K562 (cell line): ENCODE results near the gene ADPRM. TPM values are rescaled to one million over a fixed set of nuclear protein-coding genes. Genes with fewer than 3 reads are reported as not detected.

ENCODE experiments used
- ATAC-seq: fragments of 200-7000 bp; cut with Tn5 transposase; 3 replicates; pipeline ENCODE4 v1.9.1; 2020; ENCODE audit warnings: moderate library complexity
- BruUV-seq: library from RNA; stranded (reverse); fragments of 400-500 nt; replicated peaks from 2 replicates; lab custom pipeline; 2021; lab: Mats Ljungman, UMichigan
- CTCF ChIA-PET: fragments of 300-600 bp; formaldehyde crosslinking; extraction: SDS; loops from one replicate; lab custom pipeline; 2021; ENCODE audit warnings: low intra/inter-chr PET ratio; lab: Yijun Ruan, JAX
- POLR2A ChIA-PET: fragments of 300-600, 350-650 bp; sonication (Branson Sonifier 250); formaldehyde crosslinking; extraction: SDS; loops from one replicate; lab custom pipeline; 2021; ENCODE audit warnings: antibody characterized with exemption, inconsistent platforms; lab: Yijun Ruan, JAX
- DNase-seq, 4 experiments: peaks; one replicate each; pipeline versions ENCODE4 v3.0.0 to v3.0.0-alpha.2; 2011 to 2018; ENCODE audit warnings: low spot score in 3 of 4, mixed read lengths in 3 of 4; ENCODE audit errors: extremely low read depth in 1 of 4
- FAIRE-seq: peaks from 2 replicates; lab custom pipeline; 2011; peaks lifted over from hg19 to GRCh38; lab: Jason Lieb, UNC
- H2AFZ ChIP-seq: 2 replicates; pipeline ENCODE4 v1.6.0; 2011; ENCODE audit warnings: low read depth, low read length, control low read depth, inconsistent platforms
- H3K27ac ChIP-seq: fragments of 200-600 bp; 3 replicates; pipeline ENCODE4 v1.8.0; 2011; ENCODE audit warnings: low read depth, mild to moderate bottlenecking, control low read depth, inconsistent platforms, low read length, moderate library complexity, mixed read lengths; ENCODE audit errors: extremely low read depth
- H3K27me3 ChIP-seq, 2 experiments: fragments of 300-600 bp in 1 of 2; 2 replicates in 1 of 2; 3 replicates in 1 of 2; pipeline versions ENCODE4 v1.6.0 to v1.8.0; 2011; ENCODE audit warnings: inconsistent platforms in 2 of 2, low read length in 2 of 2, mild to moderate bottlenecking in 1 of 2, mixed read lengths in 1 of 2, moderate library complexity in 1 of 2; ENCODE audit not compliant: control insufficient read depth in 2 of 2, insufficient read depth in 2 of 2
- H3K36me3 ChIP-seq: fragments of 300-600 bp; 3 replicates; pipeline ENCODE4 v1.8.0; 2011; ENCODE audit warnings: mild to moderate bottlenecking, low read length, inconsistent platforms; ENCODE audit not compliant: control insufficient read depth, insufficient read depth
- H3K4me1 ChIP-seq, 2 experiments: fragments of 200-600 bp in 1 of 2; replicated peaks in 1 of 2; 2 replicates in 1 of 2; 3 replicates in 1 of 2; pipeline versions ENCODE4 v1.5.1 to v1.8.0; 2011; ENCODE audit warnings: inconsistent platforms in 2 of 2, low read length in 2 of 2, mild to moderate bottlenecking in 1 of 2, mixed read lengths in 1 of 2, moderate library complexity in 1 of 2; ENCODE audit not compliant: control insufficient read depth in 2 of 2, insufficient read depth in 2 of 2
- H3K4me2 ChIP-seq: 2 replicates; pipeline ENCODE4 v1.6.1; 2011; ENCODE audit warnings: low read length, control low read depth, inconsistent platforms, mixed read lengths; ENCODE audit not compliant: insufficient read depth
- H3K4me3 ChIP-seq: fragments of 200-600 bp; sonication (generic), shearing (Covaris generic); 2 replicates; pipeline ENCODE4 v1.5.1; 2016; ENCODE audit warnings: control low read depth, inconsistent platforms
- H3K79me2 ChIP-seq: fragments of 200-600 bp; 3 replicates; pipeline ENCODE4 v1.8.0; 2011; ENCODE audit warnings: low read length, inconsistent platforms; ENCODE audit not compliant: control insufficient read depth, insufficient read depth
- H3K9ac ChIP-seq, 2 experiments: 2 replicates each; pipeline versions ENCODE4 v1.6.0 to v1.6.1; 2011; ENCODE audit warnings: low read depth in 2 of 2, low read length in 2 of 2, control low read depth in 1 of 2, inconsistent platforms in 1 of 2, mild to moderate bottlenecking in 1 of 2, mixed read lengths in 1 of 2; ENCODE audit not compliant: insufficient read depth in 1 of 2
- H3K9me1 ChIP-seq: one replicate; pipeline ENCODE4 v1.6.0; 2011; ENCODE audit warnings: inconsistent platforms, mild to moderate bottlenecking, low read length, moderate library complexity; ENCODE audit not compliant: control insufficient read depth, insufficient read depth
- H3K9me3 ChIP-seq: replicated peaks from 2 replicates; pipeline ENCODE4 v1.5.1; 2011; ENCODE audit warnings: low read depth, low read length, inconsistent platforms; ENCODE audit not compliant: control insufficient read depth, insufficient read depth
- H4K20me1 ChIP-seq: replicated peaks from 2 replicates; pipeline ENCODE4 v1.6.1; 2011; ENCODE audit warnings: low read length, inconsistent platforms, mixed read lengths; ENCODE audit not compliant: control insufficient read depth, insufficient read depth
- HDAC1 ChIP-seq, 2 experiments: fragments of 450-650 bp; IDR thresholded peaks; 2 replicates each; pipeline ENCODE4 v1.6.1; 2016 to 2017; ENCODE audit warnings: inconsistent platforms in 1 of 2, mild to moderate bottlenecking in 1 of 2, moderate library complexity in 1 of 2
- HDAC2 ChIP-seq: fragments of 450-650 bp; IDR thresholded peaks from 2 replicates; pipeline ENCODE4 v1.6.1; 2016; ENCODE audit warnings: mild to moderate bottlenecking
- KLF16 ChIP-seq: IDR thresholded peaks from 2 replicates; pipeline ENCODE4 v1.6.1; 2016; ENCODE audit warnings: antibody characterized with exemption
- POLR3G ChIP-seq: IDR thresholded peaks from 2 replicates; pipeline ENCODE4 v1.6.1; 2011; ENCODE audit not compliant: insufficient read length, insufficient replicate concordance; ENCODE audit errors: extremely low read depth
- WHSC1 ChIP-seq: IDR thresholded peaks from one replicate; pipeline ENCODE4 v1.6.1; 2012; ENCODE audit warnings: low read length, control low read depth, inconsistent platforms
- ZNF384 ChIP-seq: IDR thresholded peaks from 2 replicates; pipeline ENCODE4 v1.6.1; 2012; ENCODE audit warnings: low read depth, low read length, improper control_type of control experiment
- ZNF584 ChIP-seq: fragments of 200-800 bp; sonication (Bioruptor generic); IDR thresholded peaks from 2 replicates; pipeline ENCODE4 v1.6.1; 2016; ENCODE audit warnings: low read depth, mild to moderate bottlenecking, missing genetic modification characterization, missing compliant biosample characterization
- ZSCAN29 ChIP-seq: fragments of 450-650 bp; IDR thresholded peaks from 2 replicates; pipeline ENCODE4 v1.6.1; 2017
- WGBS: fragments of 100-300 bp; shearing (Covaris generic); methylation state at CpG from one replicate; pipeline ENCODE4 v1.1.6; 2016; ENCODE audit warnings: low coverage, mixed read lengths; ENCODE audit not compliant: insufficient coverage; ENCODE audit errors: missing lambda C conversion rate; 5-methylcytosine and 5-hydroxymethylcytosine counted together
- in situ Hi-C: fragments of 300-500 bp; cut with MboI; formaldehyde crosslinking; loops from 4 replicates; pipeline ENCODE4 v1.15.0; 2018; ENCODE audit warnings: inconsistent platforms, mixed read lengths
- intact Hi-C: fragments of 100-400 bp; cut with micrococcal nuclease; formaldehyde crosslinking; loops from 2 replicates; pipeline ENCODE4 v1.14.2; 2022
- polyA plus RNA-seq, 8 experiments: library from polyadenylated mRNA; depleted of rRNA in 4 of 8; stranded (reverse) in 5 of 8; unstranded in 3 of 8; fragments of >200 nt; fragmentation: Nextera tagmentation in 2 of 8; fragmentation: Illumina TruSeq in 1 of 8; extraction: Ambion mirVana in 2 of 8; extraction: Trizol in 1 of 8; gene quantifications; 2 replicates each; pipeline versions ENCODE4 v1.2.1 to v1.2.3, GENCODE V29; 2011 to 2014; ENCODE audit warnings: inconsistent platforms in 1 of 8, missing spikeins in 1 of 8
- total RNA-seq, 7 experiments: library from RNA; depleted of rRNA in 6 of 7; stranded (reverse); fragments of >200 nt in 6 of 7; fragmentation: Illumina TruSeq in 2 of 7; extraction: Trizol in 2 of 7; gene quantifications; 2 replicates each; pipeline versions ENCODE4 v1.2.1 to v1.2.3, GENCODE V29; 2011 to 2021; ENCODE audit warnings: low replicate concordance in 1 of 7
- TF ChIP-seq, protein P1 (sequence below): sonication (generic); formaldehyde crosslinking; IDR thresholded peaks from 2 replicates; pipeline ENCODE4 v1.8.0; 2023; ENCODE audit warnings: missing genetic modification reagents, mild to moderate bottlenecking, borderline replicate concordance
- TF ChIP-seq, protein P2 (sequence below): sonication (generic); formaldehyde crosslinking; IDR thresholded peaks from 2 replicates; pipeline ENCODE4 v1.8.0; 2022; ENCODE audit warnings: mild to moderate bottlenecking, missing genetic modification reagents
- TF ChIP-seq, protein P3 (sequence below): fragments of 450-650 bp; IDR thresholded peaks from 2 replicates; pipeline ENCODE4 v1.6.1; 2018; ENCODE audit warnings: mild to moderate bottlenecking, low read depth; ENCODE audit not compliant: partially characterized antibody

The ADPRM gene
- total and polyA plus RNA-seq, 9 of the 15 experiments (the other 6 are each of a cell fraction or from before 2014, with no cell fraction given): 4.7 to 17.6 (median 6.2) TPM

DNA sequence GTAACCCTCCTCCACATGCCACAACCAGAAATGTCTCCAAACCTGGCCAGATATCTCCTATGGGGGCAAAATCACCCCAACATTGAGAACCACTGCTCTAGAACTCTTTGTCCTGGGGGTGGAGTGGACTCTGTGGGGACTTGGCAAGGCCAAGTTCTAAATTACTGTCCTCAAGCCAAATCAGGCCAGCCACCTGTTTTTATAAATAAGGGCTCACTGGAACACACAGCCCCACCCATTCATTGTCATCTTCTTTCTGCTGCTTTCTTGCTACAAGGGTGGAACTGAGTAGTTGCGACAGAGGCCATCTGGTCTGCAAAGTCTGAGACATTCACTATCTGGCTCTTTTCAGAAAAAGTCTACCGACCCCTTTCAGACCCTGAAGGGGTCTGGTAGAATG lies 59.2 kb downstream of the ADPRM start:
- in situ Hi-C loops: no loop called here
- Histone ChIP-seq H2AFZ (no peak overlapping the region), H3K79me2 (no peaks in the 10 kb centered on the region), H3K36me3 (no peaks in the 10 kb centered on the region), H3K4me3 (no peak overlapping the region), H3K4me2 (no peak overlapping the region), H3K9me1 (no peaks in the 10 kb centered on the region), H3K27ac (no peak overlapping the region), H3K27me3 (peaks cover 3 to 22% of the 10 kb centered on the region in 2 experiments; a peak in 3 of 5 replicates), H4K20me1 (peaks cover 6% of the 10 kb centered on the region; the same call in 1 of the 2 replicates), H3K9me3 (no peaks in the 10 kb centered on the region), H3K4me1 (no peaks in the 10 kb centered on the region), H3K9ac (no peak overlapping the region)
- 0% methylated on average over 1 of the region's 2 CpGs for WGBS
- FAIRE-seq (no peak), ATAC-seq (no peak), DNase-seq (no peak)
- no peak for TF ChIP-seq ZNF584
- TF ChIP-seq HDAC1 (IDR thresholded peaks at IDR 0.05): no peak
- no peak for TF ChIP-seq HDAC2
- TF ChIP-seq WHSC1: no peak
- TF ChIP-seq KLF16: no peak
- TF ChIP-seq ZSCAN29: no peak
- TF ChIP-seq, protein P1, sequence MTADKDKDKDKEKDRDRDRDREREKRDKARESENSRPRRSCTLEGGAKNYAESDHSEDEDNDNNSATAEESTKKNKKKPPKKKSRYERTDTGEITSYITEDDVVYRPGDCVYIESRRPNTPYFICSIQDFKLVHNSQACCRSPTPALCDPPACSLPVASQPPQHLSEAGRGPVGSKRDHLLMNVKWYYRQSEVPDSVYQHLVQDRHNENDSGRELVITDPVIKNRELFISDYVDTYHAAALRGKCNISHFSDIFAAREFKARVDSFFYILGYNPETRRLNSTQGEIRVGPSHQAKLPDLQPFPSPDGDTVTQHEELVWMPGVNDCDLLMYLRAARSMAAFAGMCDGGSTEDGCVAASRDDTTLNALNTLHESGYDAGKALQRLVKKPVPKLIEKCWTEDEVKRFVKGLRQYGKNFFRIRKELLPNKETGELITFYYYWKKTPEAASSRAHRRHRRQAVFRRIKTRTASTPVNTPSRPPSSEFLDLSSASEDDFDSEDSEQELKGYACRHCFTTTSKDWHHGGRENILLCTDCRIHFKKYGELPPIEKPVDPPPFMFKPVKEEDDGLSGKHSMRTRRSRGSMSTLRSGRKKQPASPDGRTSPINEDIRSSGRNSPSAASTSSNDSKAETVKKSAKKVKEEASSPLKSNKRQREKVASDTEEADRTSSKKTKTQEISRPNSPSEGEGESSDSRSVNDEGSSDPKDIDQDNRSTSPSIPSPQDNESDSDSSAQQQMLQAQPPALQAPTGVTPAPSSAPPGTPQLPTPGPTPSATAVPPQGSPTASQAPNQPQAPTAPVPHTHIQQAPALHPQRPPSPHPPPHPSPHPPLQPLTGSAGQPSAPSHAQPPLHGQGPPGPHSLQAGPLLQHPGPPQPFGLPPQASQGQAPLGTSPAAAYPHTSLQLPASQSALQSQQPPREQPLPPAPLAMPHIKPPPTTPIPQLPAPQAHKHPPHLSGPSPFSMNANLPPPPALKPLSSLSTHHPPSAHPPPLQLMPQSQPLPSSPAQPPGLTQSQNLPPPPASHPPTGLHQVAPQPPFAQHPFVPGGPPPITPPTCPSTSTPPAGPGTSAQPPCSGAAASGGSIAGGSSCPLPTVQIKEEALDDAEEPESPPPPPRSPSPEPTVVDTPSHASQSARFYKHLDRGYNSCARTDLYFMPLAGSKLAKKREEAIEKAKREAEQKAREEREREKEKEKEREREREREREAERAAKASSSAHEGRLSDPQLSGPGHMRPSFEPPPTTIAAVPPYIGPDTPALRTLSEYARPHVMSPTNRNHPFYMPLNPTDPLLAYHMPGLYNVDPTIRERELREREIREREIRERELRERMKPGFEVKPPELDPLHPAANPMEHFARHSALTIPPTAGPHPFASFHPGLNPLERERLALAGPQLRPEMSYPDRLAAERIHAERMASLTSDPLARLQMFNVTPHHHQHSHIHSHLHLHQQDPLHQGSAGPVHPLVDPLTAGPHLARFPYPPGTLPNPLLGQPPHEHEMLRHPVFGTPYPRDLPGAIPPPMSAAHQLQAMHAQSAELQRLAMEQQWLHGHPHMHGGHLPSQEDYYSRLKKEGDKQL (CRISPR knock-in tag): no peak
- no peak for TF ChIP-seq POLR3G
- TF ChIP-seq, protein P2, sequence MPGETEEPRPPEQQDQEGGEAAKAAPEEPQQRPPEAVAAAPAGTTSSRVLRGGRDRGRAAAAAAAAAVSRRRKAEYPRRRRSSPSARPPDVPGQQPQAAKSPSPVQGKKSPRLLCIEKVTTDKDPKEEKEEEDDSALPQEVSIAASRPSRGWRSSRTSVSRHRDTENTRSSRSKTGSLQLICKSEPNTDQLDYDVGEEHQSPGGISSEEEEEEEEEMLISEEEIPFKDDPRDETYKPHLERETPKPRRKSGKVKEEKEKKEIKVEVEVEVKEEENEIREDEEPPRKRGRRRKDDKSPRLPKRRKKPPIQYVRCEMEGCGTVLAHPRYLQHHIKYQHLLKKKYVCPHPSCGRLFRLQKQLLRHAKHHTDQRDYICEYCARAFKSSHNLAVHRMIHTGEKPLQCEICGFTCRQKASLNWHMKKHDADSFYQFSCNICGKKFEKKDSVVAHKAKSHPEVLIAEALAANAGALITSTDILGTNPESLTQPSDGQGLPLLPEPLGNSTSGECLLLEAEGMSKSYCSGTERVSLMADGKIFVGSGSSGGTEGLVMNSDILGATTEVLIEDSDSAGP: no peak
- TF ChIP-seq, protein P3, sequence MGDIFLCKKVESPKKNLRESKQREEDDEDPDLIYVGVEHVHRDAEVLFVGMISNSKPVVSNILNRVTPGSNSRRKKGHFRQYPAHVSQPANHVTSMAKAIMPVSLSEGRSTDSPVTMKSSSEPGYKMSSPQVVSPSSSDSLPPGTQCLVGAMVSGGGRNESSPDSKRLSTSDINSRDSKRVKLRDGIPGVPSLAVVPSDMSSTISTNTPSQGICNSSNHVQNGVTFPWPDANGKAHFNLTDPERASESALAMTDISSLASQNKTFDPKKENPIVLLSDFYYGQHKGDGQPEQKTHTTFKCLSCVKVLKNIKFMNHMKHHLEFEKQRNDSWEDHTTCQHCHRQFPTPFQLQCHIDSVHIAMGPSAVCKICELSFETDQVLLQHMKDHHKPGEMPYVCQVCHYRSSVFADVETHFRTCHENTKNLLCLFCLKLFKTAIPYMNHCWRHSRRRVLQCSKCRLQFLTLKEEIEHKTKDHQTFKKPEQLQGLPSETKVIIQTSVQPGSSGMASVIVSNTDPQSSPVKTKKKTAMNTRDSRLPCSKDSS: no peak
- TF ChIP-seq ZNF384: no peak
- intact Hi-C loops: no loop called here
- POLR2A ChIA-PET: no interaction called here
- BruUV-seq: no TSS peak
- CTCF ChIA-PET: no interaction called here
